HG02981 (cell line): ENCODE data around the gene MOB3B.

Experiments used
- ATAC-seq: cut with Tn5 transposase; IDR thresholded peaks from one replicate; pipeline ENCODE4 v1.9.1; 2021; ENCODE audit warnings: mild to moderate bottlenecking, moderate library complexity; ENCODE audit not compliant: unreplicated experiment

The MOB3B gene

DNA sequence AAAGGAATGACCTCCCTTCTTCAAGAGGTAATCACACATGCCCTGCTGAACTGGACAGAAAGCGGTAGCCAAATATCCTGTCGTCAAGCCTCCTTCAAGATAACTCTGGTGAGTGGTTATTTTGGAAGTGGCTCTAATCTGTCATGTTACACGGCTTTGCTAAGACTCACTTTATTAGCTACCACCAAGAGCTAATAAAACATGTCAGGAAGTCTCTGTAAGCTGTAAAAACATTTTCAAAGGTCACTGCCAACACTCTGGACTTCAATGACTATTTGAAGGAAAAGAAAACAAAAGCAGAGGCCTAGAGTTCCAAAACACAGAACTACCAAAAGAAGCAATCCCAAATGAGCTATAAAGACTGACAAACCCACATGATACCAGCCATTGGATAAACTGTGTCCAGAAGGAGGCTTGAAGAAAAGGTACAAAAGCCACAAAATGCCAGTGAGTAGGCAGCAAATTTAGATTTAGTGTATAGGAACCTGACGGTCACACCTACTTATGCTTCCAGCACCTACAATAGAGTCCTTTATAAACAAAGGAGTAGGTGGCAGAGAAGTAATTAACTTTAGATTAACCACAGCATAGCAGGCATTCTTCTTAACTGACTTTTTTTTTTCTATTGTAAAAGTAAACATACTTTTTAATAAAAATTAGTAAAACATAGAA, 135.3 kb downstream of the MOB3B start:
- ATAC-seq, result no peak

- ATAC-seq, result no peak
Measured at GRCh38 chr9:27393054-27393846, 136.4 kb downstream of the MOB3B start.

DNA sequence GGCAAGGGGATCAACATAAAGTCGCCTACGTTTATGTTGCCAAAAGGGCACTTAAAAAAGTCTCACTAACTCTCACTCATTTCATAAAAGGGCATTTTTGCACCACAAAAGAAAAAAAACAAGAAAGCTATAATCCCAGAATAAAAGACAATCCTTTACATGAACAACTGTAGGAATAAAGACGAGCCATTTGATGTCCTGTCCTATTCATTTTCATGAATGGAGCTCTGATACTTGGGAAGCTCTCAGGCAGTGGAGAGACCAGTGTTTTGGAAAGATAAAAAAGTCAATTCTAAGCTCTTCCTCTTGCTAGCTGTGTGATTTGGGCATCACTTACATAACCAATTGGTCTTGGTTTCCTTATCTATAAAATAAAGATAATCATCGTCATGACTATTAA, 137.2 kb downstream of the MOB3B start:
- no peak for ATAC-seq

GRCh38 chr9:27391040-27391895, 138.3 kb downstream of the MOB3B start:
- ATAC-seq, result no peak

DNA sequence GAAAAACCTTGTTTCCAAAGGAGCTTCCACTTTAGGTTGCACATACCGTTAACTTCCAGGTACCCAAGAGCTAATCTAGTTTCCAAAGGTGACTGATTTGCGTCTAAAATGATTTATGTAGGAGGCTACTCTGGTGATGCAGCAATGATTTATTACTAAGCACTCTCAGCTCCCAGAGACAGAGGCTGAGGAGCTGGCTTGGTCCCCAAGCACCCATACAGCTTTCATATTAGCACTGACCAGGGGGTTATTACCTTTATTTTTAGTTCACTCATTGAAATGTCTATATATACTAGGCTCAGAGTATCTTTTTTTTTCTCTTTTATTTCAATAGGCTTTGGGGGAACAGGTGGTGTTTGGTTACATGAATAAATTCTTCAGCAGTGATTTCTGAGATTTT, 141.5 kb downstream of the MOB3B start:
- no peak for ATAC-seq

GRCh38 chr9:27387722-27388121, 141.9 kb downstream of the MOB3B start:
- no peak for ATAC-seq

GRCh38 chr9:27386571-27387091, 143.0 kb downstream of the MOB3B start:
- no peak for ATAC-seq

DNA sequence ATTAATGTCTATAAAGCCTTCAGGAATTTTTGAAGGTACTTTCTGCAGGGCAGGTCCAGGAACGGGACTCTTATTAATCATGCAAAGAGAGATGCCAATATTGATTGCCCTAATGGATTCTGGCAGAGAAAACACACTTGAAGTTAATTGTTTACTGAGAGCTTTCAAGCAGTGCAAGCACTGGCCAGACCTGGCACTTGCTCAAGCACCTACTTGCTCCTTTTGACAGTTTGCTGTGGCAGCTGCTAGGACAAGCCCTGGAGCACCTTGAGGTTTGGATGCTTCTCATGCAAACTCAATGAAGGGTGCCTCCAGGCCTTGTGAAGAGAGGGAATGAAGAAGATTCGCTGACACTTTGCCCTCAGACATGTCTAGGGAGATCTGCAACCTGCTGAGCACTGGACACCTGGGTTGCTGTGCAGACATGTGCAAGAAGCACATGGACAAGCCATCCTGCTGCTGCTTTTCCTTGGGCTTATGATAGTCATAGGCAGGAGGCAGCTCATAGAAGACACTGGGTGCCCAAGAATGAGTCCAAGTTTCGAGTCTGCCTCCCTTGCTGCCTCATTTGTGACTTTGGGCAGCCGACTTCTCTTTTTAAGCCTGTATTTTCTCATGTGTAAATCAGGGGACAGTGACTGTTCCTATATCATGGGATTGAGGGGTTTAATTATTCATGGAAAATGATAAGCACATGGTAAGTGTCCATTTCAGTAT, 143.8 kb downstream of the MOB3B start:
- ATAC-seq, result no peak

- no peak for ATAC-seq
Measured at GRCh38 chr9:27384262-27385014, 145.2 kb downstream of the MOB3B start.

DNA sequence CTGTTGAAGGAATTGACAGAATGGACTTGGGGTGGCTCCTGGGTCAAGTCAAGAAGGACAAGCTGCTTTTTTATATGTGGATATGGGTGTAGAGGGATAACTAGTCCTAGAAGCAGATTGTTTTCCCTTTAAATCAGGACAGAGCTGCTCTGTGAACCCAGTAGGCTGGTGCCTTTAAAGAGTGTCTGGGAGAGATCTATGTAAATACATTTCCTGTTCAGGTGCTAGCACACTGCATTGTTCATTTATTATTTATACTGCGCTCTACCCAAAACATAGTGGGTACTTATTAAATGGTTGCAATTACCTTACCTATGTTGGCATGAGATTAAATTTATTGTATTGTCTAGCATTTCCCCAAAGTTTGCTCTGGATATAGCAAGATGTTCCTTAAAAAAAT, 146.1 kb downstream of the MOB3B start:
- ATAC-seq, result no peak

DNA sequence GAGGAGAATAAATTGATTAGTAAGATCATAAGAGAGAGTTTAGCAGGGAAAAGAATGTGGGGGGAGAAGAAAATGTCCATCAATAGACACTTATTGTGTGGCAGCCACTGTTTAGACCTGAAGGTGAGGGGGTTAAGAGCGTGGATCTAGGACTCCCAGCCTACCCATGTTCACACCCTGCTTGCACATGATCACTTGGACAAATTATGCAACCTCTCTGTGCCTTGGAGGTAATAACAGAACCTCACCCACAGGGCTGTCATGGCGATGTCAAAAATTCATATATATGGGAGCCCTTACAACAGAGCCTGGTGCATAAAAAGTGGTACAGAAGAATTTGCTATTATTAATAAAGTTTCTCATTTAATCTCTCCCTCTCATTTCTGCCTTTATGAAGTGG, 146.6 kb downstream of the MOB3B start:
- ATAC-seq, result no peak

DNA sequence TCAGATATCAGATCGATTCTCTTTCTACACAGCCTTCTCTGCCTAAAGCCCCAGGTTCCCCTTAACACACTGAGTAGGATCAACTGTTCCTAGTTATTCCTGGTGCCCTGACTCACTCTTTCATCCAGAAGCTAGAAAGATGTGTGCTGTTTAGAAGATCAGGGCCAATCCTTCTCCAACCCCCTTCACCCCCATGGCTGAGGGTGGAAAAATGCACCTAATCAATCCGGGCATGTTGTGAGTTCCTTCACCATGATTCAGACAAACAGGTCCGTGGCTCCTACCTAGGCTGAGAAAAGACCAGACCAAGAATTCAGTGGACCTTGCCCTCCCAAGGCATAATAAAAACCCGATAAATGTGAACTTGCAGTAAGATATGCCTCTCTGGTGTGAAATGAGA, 147.3 kb downstream of the MOB3B start:
- no peak for ATAC-seq

- ATAC-seq, result peak; percentile 36
Measured at GRCh38 chr9:27379311-27380251, 150.0 kb downstream of the MOB3B start.

DNA sequence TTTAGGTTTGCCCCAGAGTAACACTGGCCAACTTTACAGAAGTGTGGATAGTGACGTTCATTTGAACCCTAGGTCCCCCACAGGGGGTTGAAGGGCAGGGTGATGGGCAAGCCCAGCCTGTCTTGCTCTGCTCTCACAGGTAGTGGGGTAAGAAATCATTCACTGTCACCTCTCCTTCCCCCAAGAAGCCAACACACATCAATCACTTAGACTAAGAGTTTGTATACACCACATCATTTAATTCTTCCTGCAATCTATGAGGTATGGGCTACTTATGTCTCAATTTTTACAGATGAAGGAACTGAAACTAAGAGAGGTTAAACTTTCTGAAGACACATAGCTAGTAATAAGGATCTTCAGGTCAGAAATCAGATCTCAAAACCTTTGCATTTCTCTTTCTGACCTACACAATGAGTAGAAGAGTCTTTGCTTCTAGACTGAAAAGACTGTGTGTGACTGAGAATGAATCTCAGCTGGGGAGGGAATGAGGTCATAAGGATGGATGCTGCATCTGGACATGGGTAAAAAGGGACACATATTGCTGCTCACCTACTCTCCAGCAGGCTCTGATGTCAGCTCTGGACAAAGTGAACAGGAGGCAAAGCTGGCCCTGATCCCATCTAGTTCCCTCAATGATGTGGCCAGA, 151.7 kb downstream of the MOB3B start:
- peak; percentile 80 for ATAC-seq

DNA sequence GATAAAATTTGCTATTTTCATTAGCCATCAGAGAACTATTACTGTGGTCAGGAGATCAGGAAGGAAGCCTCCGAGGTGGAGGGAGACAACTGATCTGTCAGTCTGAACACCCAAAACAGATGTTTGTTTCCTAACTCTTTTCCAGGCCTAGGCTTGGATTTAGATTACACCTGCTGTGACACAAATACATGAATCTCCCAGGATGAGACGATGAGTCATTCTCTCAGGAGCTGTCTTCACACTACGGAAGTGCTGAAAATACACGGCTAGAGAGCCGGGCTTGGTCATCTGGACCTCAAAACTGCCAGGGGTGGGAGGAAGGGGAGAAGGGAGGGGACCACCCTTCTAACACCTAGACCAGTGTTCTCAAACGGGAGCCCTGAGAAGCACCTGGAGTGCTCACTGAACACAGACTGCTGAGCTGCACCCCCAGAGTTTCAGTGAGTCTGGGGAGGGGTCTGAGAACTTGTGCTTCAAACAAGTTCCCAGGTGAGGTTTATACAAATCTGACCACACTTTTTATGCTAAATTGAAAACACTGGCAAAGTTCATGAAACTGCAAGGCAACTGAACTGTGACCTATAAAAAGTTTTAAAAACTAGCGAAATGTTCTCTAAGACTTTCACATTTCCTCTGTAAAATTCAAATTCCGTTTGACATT, 152.3 kb downstream of the MOB3B start:
- peak; percentile 23 for ATAC-seq

- ATAC-seq, result no peak
Measured at GRCh38 chr9:27373851-27374250, 155.8 kb downstream of the MOB3B start.

- ATAC-seq, result no peak
Measured at GRCh38 chr9:27372615-27373014, 157.0 kb downstream of the MOB3B start.

- ATAC-seq, result no peak
Measured at GRCh38 chr9:27371382-27371781, 158.2 kb downstream of the MOB3B start.
